Heart left ventricle (tissue), 16 donors: ENCODE data around the gene BBX. TPM values are rescaled to one million over a fixed set of nuclear protein-coding genes. Genes with fewer than 3 reads are reported as not detected.

Source experiments
- ATAC-seq, 4 donors: fragments of 200-7000 bp; cut with Tn5 transposase; one replicate each; pipeline ENCODE4 v1.9.1; 2020 to 2022; ENCODE audit warnings: moderate library complexity in 4 of 4, mild to moderate bottlenecking in 3 of 4, moderate number of reproducible peaks in 1 of 4
- DNase-seq, 5 donors: peaks; one replicate each; pipeline ENCODE4 v3.0.0-alpha.2; 2020
- H3K27ac ChIP-seq, 12 donors: fragments of 200-600 bp; sonication (generic) in 4 of 12; one replicate each; pipeline versions ENCODE4 v1.5.0 to v1.8.0; 2016 to 2022; ENCODE audit warnings: mild to moderate bottlenecking in 2 of 12
- H3K27me3 ChIP-seq, 9 donors: fragments of 200-600 bp; sonication (generic) in 2 of 9; one replicate each; pipeline versions ENCODE4 v1.5.1 to v1.8.0; 2016 to 2022; ENCODE audit warnings: mild to moderate bottlenecking in 3 of 9
- H3K36me3 ChIP-seq, 9 donors: fragments of 200-600 bp; sonication (generic) in 2 of 9; one replicate each; pipeline versions ENCODE4 v1.5.0 to v1.8.0; 2018 to 2022; ENCODE audit warnings: mild to moderate bottlenecking in 2 of 9
- H3K4me1 ChIP-seq, 12 donors: fragments of 200-600 bp; sonication (generic) in 4 of 12; one replicate each; pipeline versions ENCODE4 v1.5.0 to v1.8.0; 2016 to 2022; ENCODE audit warnings: mild to moderate bottlenecking in 3 of 12
- H3K4me3 ChIP-seq, 12 donors: fragments of 200-600 bp; sonication (generic) in 4 of 12; one replicate each; pipeline versions ENCODE4 v1.5.0 to v1.8.0; 2017 to 2022; ENCODE audit warnings: mild to moderate bottlenecking in 9 of 12, moderate library complexity in 4 of 12
- H3K9me3 ChIP-seq, 12 donors: fragments of 200-600 bp; sonication (generic) in 4 of 12; one replicate each; pipeline versions ENCODE4 v1.5.0 to v1.8.0; 2016 to 2022; ENCODE audit warnings: mild to moderate bottlenecking in 1 of 12
- CTCF ChIP-seq, 12 donors: fragments of 200-600 bp; sonication (generic) in 4 of 12; IDR thresholded peaks; one replicate each; pipeline versions ENCODE4 v1.5.0 to v1.8.0; 2018 to 2022; ENCODE audit warnings: antibody characterized with exemption in 12 of 12, mild to moderate bottlenecking in 5 of 12
- POLR2A ChIP-seq, 2 donors: fragments of 450-650 bp; IDR thresholded peaks; one replicate each; pipeline ENCODE4 v1.6.1; 2017; ENCODE audit warnings: antibody characterized with exemption in 2 of 2, mild to moderate bottlenecking in 2 of 2, moderate library complexity in 2 of 2
- WGBS, 4 donors: extraction: QIAGEN DNeasy Blood & Tissue Kit in 2 of 4; methylation state at CpG; one replicate each; pipeline versions ENCODE4 v1.1.5 to v1.1.7; 2013 to 2018; 5-methylcytosine and 5-hydroxymethylcytosine counted together
- intact Hi-C, 10 donors: fragments of 100-400 bp; cut with DNase I; formaldehyde crosslinking; loops; one replicate each; pipeline versions ENCODE4 v1.11.1 to v1.14.2; 2022
- polyA plus RNA-seq, 2 donors: library from polyadenylated mRNA; stranded (reverse); fragments of 200-250 nt; gene quantifications; one replicate each; pipeline ENCODE4 v1.2.3, GENCODE V29; 2013
- total RNA-seq, 9 donors: library from RNA; depleted of rRNA in 2 of 9; stranded (reverse); fragments of >200 nt in 2 of 9; fragmentation: NEBNext Ultra II Directional in 3 of 9; extraction: Animal tissue kit (Norgen Biotek cat#: 25700) in 3 of 9; gene quantifications; one replicate each; pipeline versions ENCODE4 v1.1.0 to v1.2.4, GENCODE V29; 2016 to 2023
- donor health status: ischemic (EF 13 %, LVEDD 7.1; RV severe dilation, severe dysfunction).
- donor health status: healthy with polysubstance abuse.
- donor health status: DM: no; HTN: yes; CAD: no.
- donor health status: DM: no; HTN: no; CAD: no.
- donor health status: ischemic (EF 25% LVEDD 6.9; RV normal size, moderate dysfunction).
- donor health status: ischemic (EF 25% LVEDD 5.7; RV mildly dilated, moderate dysfunction).
- donor health status: healthy.
- donor health status: DM: yes; HTN: yes; CAD: no.
- donor health status: ischemic (EF 35%, LVEDD 5.7; RV mildly dilated, moderate dysfunction).
- donor health status: nonischemic (EF 11% LVEDD 7.7; RV severe dilation, severe dysfunction).
- donor health status: DM: yes; HTN: yes; CAD: no.
- donor health status: PGD.
- donor health status: ischemic (EF 29% LVEDD 5.4; RV normal size, mild dysfunction).
- donor health status: nonischemic (EF 23%, LVEDD 6.1; RV moderate dilation, normal function).

BBX gene
- total and polyA plus RNA-seq, 11 donors: 9.1 to 60.5 (median 46.8) TPM

GRCh38 chr3:107669669-107670068 is 146.9 kb downstream of the BBX start:
- ATAC-seq: peak in 1 of 4 donors; percentile 54
- WGBS, 4 donors: 49 to 70% (median 64%) methylated on average over 1 of the region's 1 CpG
- H3K36me3 ChIP-seq: no peaks in the 10 kb centered on the region
- intact Hi-C loops: loop anchor here in 7 of 10 donors (10.0 kb wide), 7 partner anchors 95 to 435 kb away; no protein-coding TSS in a partner anchor
- H3K4me1 ChIP-seq: peaks cover 0 to 32% (median 12%) of the 10 kb centered on the region in 12 donors
- H3K9me3 ChIP-seq: no peaks in the 10 kb centered on the region
- no peaks in the 10 kb centered on the region for H3K27me3 ChIP-seq
- DNase-seq: no peak
- peak overlapping the region in 3 of 12 donors; percentile 40 to 42 (median 41) for H3K27ac ChIP-seq
- no peak overlapping the region for H3K4me3 ChIP-seq
- TF ChIP-seq CTCF (IDR thresholded peaks at IDR 0.05): no peak
- TF ChIP-seq POLR2A (IDR thresholded peaks at IDR 0.05): no peak

- no peak overlapping the region for H3K27ac ChIP-seq
- WGBS, 4 donors: 83 to 91% (median 88%) methylated on average over 3 of the region's 3 CpGs
- no peaks in the 10 kb centered on the region for H3K9me3 ChIP-seq
- H3K4me1 ChIP-seq: peaks cover 0 to 32% (median 16%) of the 10 kb centered on the region in 12 donors
- TF ChIP-seq CTCF (IDR thresholded peaks at IDR 0.05) (no peak), POLR2A (IDR thresholded peaks at IDR 0.05) (no peak)
- peak in 1 of 4 donors; percentile 46 for ATAC-seq
- no peaks in the 10 kb centered on the region for H3K36me3 ChIP-seq
- H3K4me3 ChIP-seq: no peak overlapping the region
- H3K27me3 ChIP-seq: no peaks in the 10 kb centered on the region
- DNase-seq: no peak
- intact Hi-C loops: loop anchor here in 7 of 10 donors (10.0 kb wide), 7 partner anchors 96 to 436 kb away; no protein-coding TSS in a partner anchor
Measured at GRCh38 chr3:107670986-107671385, 148.2 kb downstream of the BBX start.

- Histone ChIP-seq H3K4me3 (no peak overlapping the region), H3K4me1 (peaks cover 0 to 27% (median 10%) of the 10 kb centered on the region in 12 donors), H3K27ac (no peak overlapping the region), H3K27me3 (no peaks in the 10 kb centered on the region), H3K9me3 (no peaks in the 10 kb centered on the region), H3K36me3 (no peaks in the 10 kb centered on the region)
- 81 to 93% (median 91%) methylated on average over 7 of the region's 7 CpGs for WGBS, 4 donors
- intact Hi-C loops: loop anchor here in 7 of 10 donors (10.0 kb wide), 7 partner anchors 100 to 440 kb away; no protein-coding TSS in a partner anchor
- DNase-seq: no peak
- ATAC-seq: no peak
- TF ChIP-seq CTCF (IDR thresholded peaks at IDR 0.05) (no peak), POLR2A (IDR thresholded peaks at IDR 0.05) (no peak)
Measured at GRCh38 chr3:107674371-107674770, 151.6 kb downstream of the BBX start.

GRCh38 chr3:107675233-107675900 is 152.6 kb downstream of the BBX start:
- no peak overlapping the region for H3K4me3 ChIP-seq
- H3K4me1 ChIP-seq: peaks cover 0 to 26% (median 11%) of the 10 kb centered on the region in 12 donors
- H3K9me3 ChIP-seq: no peaks in the 10 kb centered on the region
- WGBS, 4 donors: 72 to 90% (median 85%) methylated on average over 5 to 6 of the region's 6 CpGs
- intact Hi-C loops: loop anchor here in 8 of 10 donors (5.0 to 10.0 kb wide), 10 partner anchors 67 to 441 kb away; no protein-coding TSS in a partner anchor
- no peak for TF ChIP-seq POLR2A (IDR thresholded peaks at IDR 0.05)
- TF ChIP-seq CTCF (IDR thresholded peaks at IDR 0.05): no peak
- no peaks in the 10 kb centered on the region for H3K36me3 ChIP-seq
- DNase-seq (no peak), ATAC-seq (no peak)
- H3K27me3 ChIP-seq: no peaks in the 10 kb centered on the region
- no peak overlapping the region for H3K27ac ChIP-seq
